ENCODE results near the gene SRD5A3.
A peak's percentile ranks its signal among the peaks of the same experiment; 100 is the strongest.

Gene SRD5A3

GRCh38 chr4:55345980-55346850 lies at the start of gene SRD5A3:
SRD5A3 (plus strand) TSS chr4:55346242; CDS start chr4:55346337, 95 bp downstream.
- peak; percentile 68 to 87 for DNase-seq

GRCh38 chr4:55297346-55297745 lies 48.7 kb upstream of the SRD5A3 start:
- no peak for DNase-seq

- no peak for DNase-seq
Measured at GRCh38 chr4:55303760-55304165, 42.3 kb upstream of the SRD5A3 start.

DNA sequence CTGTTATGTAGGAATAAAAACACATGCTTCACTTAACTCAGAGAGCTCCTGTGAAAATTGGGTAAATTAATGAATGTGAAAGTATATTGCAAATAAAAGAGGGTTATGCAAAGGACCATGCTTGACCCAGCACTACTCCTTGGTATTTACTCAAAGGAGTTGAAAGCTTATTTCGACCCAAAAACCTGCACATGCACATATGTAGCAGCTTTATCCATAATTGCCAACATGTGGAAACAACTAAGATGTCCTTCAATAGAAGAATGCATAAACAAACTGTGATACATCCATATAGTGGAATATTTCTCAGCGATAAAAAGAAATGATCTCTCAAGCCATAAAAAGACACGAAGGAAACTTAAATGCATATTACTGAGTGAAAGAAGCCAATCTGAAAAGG lies 41.7 kb upstream of the SRD5A3 start:
- DNase-seq = no peak

- DNase-seq = no peak
Measured at GRCh38 chr4:55308071-55308470, 38.0 kb upstream of the SRD5A3 start.

GRCh38 chr4:55311792-55312488 lies 34.1 kb upstream of the SRD5A3 start:
- peak in 1 of 2 experiments; percentile 2 for DNase-seq

DNA sequence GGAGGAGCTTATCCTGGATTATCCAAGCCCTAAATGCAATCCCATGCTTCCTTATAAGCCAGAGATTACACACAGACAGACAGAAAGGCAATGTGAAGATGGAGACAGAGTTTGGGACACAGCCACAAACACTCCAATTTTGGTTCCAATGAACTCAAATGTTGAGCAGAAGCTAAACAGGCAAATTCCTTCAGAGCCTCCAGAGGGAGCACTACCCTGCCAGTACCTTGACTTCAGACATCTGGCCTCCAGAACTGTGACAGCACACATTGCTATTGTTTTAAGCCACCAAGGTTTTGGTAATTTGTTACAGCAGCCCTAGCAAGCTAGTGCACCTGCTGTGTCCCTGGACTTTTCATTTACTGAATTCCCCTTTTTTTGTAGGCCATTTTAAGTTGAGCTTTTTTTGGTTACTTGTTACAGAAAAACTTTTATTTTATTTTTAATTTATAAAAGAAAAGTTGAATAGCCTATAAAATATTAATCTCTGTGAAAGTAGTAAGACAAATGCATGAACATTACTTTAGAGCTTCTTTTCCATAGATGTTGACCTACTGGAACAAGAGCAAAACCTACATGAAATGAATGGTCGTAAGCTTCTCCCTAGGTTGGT lies 33.4 kb upstream of the SRD5A3 start:
- DNase-seq = peak in 1 of 2 experiments; percentile 28

GRCh38 chr4:55314141-55314820 lies 31.8 kb upstream of the SRD5A3 start:
- DNase-seq = no peak

DNA sequence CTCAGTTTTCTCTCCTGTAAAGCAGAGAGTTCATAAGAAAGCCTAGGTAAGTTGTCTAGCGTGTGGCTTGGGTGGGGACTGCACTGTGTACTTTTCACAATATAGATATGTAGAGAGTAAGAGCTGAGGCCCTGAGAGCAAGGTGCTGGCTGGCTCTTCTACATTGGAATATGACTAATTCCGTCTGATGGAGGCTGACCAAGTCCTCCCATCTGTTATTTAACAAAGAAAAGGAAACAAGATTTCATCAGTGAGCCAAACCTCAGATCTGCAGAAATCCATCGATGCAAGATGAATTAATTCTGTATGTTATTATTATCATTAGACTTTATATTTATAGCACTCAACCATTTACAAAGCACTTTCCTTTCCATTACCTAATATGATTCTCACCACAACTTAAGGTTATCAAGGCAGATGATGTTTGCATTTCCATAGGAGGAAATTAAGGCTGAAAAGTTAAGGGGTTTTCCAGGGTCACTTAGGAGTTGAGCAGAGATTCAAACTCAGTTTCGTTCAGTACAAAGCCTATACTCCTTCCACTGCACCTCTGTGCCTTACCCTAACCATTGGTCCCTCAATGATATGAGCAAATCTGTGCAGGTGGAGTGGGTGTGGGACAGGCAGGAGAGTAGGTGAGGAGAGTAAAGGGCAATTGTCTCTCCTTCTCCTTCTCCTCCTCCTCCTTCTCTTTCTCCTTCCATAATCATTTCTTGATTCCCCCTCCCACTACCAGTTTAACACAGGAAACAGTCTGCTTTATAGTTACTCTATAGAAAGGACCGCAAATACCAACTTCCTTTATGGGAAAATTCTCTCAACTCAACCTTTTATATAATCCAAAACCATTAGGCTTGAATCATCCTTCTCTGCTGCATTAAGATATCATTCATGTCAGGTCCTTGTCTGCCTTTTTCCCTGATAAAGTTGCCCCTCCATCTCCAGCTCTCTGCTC lies 27.6 kb upstream of the SRD5A3 start:
- peak in 1 of 2 experiments; percentile 21 for DNase-seq

- peak; percentile 12 to 47 for DNase-seq
Measured at GRCh38 chr4:55321707-55322264, 24.3 kb upstream of the SRD5A3 start.

- no peak for DNase-seq
Measured at GRCh38 chr4:55323375-55323774, 22.7 kb upstream of the SRD5A3 start.

- DNase-seq = no peak
Measured at GRCh38 chr4:55326629-55327028, 19.4 kb upstream of the SRD5A3 start.

DNA sequence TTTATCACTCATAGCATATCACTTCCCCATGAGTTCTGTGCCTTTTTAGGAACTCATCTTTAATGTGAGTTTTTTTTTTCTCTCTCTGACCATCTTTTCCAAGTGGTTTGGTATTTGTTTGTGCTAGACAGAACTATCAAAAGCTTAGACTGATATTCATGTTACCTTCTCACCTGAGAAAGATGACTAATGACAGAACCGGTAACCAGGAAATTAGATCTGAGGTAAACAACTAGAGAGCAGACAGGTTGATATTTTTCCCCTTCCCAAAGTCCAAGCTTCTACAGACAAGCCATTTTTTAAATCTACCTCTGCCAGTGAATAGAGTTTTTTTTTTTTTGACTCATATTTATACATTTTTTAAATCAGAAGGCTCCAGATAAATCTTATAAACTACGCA lies 17.0 kb upstream of the SRD5A3 start:
- no peak for DNase-seq

DNA sequence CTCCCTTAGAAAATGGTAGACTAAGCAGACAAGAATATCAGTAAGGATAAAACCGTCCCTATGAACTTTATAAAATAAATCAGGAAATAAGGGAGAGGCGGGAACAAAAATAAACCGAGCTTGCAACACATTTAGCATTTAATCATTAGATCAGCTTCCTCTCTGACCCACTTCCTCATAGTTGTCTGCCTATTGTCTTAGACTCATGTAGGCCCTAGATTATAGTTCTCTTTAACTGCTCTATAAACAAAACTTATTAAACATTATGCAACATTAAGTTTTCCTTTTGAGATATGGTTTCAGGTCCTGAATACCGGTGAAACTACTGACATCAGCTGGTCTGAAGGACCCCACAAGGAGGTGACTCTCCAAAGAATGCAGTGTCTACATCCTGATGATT lies 15.8 kb upstream of the SRD5A3 start:
- no peak for DNase-seq

DNA sequence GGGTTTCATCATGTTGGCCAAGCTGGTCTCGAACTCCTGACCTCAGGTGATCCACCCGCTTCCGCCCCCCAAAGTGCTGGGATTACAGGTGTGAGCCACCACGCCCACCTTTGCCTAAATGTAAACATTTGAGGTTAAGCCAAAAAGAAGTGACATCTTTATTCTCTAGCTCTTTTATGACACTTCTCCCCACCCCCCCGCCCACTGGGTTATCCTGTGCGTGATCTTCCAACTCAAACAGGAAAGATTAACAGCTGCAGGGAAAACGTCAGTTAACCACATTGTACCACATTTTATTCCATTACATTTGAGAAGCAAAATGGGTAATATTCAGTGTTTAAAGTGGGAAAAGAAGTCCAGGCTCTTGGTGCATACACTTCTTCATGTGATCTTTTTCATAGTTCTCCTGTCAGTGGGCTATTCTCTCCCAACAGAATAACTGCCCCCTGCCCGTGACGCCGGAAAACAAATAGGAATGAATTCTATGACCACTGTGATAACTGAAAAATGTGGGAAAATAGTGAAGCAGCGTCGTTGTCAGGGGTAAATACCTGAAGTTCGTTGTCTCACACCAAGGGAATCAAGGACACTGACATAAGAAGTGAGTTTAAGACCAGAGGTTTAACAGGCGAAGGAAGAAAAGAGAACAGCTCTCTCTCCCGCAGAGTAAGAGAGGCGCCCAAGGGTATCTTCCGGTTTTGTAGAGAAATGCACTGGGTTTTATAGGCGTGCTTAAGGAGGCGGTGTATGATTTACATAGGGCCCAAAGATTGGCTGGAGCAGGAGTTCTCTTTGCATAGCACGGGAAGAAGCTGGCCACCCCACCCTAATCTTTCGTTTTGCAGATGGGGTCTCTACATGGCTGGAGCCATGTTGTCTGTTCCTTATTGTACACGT lies 9.7 kb upstream of the SRD5A3 start:
- DNase-seq = peak in 1 of 2 experiments; percentile 6

- no peak for DNase-seq
Measured at GRCh38 chr4:55337944-55338343, 8.1 kb upstream of the SRD5A3 start.

GRCh38 chr4:55338486-55338885 lies 7.6 kb upstream of the SRD5A3 start:
- DNase-seq = no peak

DNA sequence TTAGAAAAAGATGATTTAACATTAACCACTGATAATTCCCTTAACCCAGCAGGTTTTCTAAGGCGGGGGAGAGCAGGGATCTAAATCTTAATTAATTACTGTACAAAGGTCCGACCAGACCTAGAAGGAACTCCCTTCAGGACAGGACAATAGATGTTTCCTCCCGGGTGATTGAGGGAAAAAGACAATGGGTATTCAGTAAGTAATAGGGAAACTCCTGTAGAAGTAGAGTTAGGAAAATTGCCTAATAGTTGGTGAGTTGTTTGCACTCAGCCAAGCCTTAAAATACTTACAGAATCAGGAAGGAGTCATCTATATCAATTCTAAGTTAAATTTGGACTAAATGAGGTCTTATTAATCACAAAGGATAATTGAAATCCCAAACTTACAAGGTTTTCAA lies 5.8 kb upstream of the SRD5A3 start:
- DNase-seq = no peak

DNA sequence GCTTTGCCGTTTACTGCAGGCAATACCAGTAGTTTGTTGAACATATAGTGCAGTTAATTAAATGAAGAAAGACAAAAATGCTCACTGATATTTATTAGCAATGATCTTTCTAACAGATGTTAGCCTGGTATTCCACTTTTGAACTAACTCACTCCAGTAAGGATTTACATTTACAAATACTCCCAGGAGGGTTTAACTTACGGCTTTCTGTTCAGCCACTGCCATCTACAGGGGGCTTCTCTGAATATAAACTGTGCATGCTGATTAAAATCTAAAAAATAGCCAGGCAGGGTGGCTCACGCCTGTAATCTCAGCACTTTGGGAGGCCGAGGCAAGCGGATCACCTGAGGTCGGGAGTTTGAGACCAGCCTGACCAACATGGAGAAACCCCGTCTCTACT lies 2.2 kb upstream of the SRD5A3 start:
- DNase-seq = no peak

- DNase-seq = no peak
Measured at GRCh38 chr4:55345054-55345453, 988 bp upstream of the SRD5A3 start.
